Renal pelvis (tissue), 4 donors: ENCODE measurements around the gene CENPL. TPM values are rescaled to one million over a fixed set of nuclear protein-coding genes. Genes with fewer than 3 reads are reported as not detected.
"Not testable (repeated sequence)": the region's sequence is repeated elsewhere in the genome, so short reads cannot be mapped to it uniquely, and the experiment has no call there.

Experiments
- DNase-seq: peaks from one replicate; pipeline ENCODE4 v3.0.0-alpha.2; 2013
- polyA plus RNA-seq, 3 donors: library from polyadenylated mRNA; unstranded; fragments of 120-200 nt; gene quantifications; one replicate each; pipeline ENCODE4 v1.2.1, GENCODE V29; 2013; ENCODE audit not compliant: insufficient read length in 3 of 3

The CENPL gene
- polyA plus RNA-seq, 3 donors = 9.9 to 12.6 (median 11.3) TPM

DNA sequence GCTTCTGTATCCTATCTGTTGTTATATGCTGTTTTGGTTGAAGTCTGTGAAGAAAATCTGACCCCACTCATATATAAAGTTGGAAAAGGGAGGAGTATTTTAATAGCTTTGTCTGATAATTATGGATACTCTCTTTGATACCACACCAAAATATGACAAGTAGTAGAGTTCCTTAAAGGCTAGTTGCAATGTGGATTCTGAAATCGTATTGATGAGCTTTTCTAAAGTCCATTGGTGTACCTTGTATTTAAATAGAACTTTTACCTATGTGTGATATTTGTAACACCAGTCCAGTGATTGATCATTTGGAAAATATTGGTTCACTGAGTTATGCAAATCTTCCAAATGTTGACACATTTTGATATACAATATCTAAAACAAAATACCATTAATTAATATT, 35.4 kb upstream of the CENPL start:
- DNase-seq = no peak

DNA sequence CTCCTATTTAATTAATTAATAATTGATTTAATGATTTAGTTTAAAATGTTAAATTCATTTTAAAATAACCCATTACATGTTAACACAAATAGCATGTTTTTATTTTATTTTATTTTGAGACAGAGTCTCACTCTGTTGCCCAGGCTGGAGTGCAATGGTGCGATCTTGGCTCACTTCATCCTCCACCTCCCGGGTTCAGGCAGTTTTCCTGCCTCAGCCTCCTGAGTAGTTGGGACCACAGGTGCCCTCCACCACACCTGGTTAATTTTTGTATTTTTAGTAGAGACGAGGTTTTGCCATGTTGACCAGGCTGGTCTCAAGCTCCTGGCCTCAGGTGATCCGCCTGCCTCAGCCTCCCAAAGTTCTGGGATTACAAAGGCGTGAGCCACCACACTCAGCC, 34.9 kb upstream of the CENPL start:
- not testable (repeated sequence) for DNase-seq

DNA sequence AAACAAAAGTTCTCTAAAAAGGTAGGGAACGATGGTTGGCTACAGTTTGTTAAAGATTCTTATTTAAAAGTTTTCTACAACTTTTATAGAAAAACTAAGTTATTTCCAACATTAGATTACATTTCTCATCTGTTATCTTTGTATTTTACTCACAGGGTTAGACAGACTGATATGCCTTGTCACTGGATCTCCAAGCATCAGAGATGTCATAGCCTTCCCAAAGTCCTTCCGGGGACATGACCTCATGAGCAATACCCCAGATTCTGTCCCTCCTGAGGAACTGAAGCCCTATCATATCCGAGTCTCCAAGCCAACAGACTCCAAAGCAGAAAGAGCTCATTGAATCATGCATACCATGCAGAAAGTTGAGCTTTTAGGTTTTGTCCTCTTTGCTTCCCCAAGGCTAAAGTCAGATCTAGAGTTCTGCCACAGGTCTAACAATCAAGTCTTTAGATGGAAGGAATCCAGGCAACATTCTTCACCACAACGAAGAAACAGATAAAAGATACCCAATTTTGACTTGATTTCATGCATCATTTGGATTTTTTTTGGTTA, 32.8 kb upstream of the CENPL start:
- no peak for DNase-seq

DNA sequence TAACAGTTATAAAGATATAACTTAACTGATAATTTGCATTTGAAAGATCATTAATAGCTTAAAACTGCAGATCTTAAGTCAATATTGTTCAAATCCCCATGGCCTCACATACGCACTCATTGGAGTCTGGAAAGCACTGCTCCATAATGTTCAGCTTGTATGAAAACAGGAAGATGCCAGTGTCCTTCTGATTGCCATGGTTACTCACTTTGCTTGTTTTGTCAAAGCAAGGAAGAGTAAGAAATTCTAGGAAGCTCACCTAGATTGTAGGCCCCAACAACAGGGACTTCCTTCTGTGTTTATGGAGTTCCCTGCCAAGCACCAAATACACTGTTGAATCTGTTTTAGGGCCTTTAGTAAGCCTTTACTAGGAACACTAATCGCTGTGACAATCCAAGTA, 32.2 kb upstream of the CENPL start:
- DNase-seq = no peak

DNA sequence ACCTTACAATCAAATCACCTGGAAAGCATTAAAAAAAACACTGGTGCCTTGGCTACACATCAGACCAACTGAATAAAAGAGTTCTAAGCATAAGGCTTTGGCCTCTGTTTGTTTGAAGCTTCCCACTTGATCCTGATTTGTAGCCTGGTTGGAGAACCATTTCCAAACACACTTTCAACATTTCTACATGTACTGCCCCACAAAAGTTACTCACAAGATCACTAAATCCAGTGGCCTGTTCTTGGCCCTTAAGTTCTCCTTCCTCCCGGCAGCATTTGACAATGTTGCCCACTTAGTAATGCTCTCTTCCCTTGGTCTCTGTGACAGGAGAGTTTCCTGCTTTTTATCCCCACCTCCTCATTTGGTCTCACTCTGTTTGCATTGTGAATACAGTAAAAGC, 31.3 kb upstream of the CENPL start:
- DNase-seq = no peak

DNA sequence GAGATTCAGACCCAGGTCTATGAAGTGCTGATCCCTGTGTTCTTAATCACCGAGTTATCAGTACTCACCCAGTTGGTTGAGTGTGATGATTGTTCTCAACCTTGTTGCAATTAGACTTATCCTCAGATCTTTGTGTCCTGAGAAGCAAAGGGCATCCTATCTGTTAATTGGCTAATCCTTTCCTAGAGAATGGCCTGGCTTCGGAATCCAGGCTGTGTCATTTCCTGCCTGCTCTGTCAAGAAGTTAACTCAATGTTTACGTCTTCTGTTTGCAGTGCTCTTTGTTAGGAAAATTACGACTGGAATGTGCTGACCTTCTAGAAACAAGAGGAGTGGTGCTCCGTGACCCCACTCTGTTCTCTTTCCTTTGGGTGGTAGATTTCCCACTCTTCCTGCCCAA, 28.4 kb upstream of the CENPL start:
- DNase-seq = no peak

DNA sequence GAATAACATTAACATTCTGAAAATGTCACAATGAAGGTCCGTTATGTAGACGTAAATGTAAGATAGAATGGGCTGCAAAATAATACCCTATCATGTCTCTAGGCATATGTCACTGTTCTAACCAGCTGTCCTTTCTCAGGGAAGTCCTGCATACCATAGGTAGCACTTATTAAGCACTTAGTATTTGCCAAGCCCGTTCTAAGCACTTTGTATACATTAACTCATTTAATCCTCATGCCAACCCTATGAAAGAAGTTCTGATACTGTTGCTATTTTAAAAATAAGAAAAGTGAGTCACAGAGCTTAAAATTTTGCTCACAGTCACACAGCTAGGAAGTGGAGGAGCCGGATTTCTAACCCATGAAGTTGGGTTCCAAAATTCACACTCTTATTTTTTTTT, 27.4 kb upstream of the CENPL start:
- DNase-seq = no peak

DNA sequence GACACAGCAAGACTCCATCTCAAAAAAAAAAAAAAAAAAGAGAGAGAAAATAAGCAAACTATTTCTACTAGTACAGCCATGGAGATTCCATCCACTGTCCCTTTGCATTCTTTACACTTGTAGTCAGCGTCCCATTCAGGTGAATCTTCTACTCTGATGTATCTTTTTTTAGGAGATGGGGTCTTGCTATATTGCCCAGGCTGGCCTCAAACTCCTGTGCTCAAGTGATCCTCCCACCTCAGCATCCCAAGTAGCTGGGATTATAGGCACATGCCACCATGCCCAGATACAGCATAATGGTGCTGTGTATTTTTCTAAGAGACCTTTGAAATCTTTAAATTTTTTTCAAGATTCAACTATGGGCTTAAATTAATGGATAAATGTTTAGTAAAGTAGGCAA, 8.1 kb upstream of the CENPL start:
- no peak for DNase-seq

DNA sequence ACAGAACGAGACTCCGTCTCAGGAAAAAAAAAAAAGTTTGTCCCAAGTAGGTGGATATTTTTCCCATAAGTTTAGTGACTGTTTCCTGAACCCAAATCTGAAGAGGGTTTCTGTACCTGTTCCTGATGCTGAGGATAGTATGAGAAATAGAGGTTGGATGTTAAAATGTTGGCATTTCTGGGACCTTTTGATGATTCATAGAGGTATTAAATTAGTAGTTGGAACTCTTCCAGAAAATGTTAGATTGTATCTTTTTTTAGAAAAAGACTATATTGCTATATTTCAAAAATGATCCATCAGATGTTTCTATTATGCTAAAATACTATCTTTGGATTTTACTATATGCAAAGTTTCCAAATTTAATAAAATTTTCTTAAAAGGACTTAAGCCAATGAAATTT, 2.9 kb upstream of the CENPL start:
- DNase-seq = no peak

DNA sequence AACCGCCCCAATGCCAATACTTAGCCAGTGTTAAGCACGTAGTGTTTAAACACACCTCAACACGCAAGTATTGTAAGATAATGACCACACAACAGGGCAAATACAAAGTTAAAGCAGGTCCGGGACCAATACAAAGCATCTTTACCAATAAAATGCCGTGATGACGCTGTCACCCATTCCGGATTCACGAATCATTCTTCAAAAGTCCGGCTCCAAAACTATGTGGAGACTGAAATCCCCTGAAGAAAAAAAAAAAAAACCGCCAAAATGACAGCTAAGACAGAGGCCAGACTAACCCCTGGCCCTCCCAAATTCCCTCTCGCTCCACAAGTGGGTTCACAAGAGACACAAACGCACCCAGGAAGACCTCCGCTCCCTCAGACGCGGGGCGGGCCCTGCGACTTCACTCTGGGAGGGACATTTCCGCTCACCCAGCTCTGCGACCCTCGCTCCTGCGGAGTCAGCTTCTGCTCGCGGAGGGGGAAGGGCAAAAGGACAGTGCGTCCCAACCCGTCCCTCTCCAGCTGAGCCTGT, 835 bp downstream of the CENPL start:
- no peak for DNase-seq

DNA sequence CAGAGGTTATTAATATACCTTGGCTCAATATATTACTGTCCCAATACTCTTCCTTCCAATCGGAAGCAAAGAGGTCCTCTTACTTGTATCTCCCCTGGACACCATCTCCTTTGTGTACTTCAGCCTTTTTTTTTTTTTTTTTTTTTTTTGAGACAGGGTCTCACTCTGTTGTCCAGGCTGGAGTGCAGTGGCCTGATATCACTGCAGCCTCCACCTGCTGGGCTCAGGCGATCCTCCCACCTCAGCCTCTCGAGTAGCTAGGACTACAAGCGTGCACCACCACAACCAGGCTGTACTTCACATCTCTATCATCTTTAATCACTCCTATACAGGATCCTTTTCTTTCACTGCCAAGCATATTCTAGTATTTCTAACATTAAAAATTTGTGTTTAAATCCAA, 3.0 kb downstream of the CENPL start:
- DNase-seq = no peak

DNA sequence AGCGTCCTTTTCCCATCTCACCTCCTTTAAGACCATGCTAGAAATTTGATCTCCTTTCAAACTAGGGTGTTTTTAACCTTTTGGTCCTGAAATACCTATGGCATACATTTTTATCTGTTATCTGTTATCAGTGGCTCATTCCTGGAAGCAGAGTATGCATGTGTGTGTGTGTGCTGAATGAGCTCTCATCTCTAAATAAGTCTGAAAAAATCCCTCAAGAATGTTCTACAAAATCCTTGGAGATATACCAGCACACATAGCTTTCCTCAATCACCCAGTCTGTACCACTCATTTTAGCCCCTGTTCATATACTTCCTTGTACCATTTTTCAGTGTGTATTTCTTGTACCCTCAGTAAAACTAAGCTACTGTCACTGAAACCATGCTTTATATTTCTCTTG, 6.2 kb downstream of the CENPL start:
- no peak for DNase-seq

DNA sequence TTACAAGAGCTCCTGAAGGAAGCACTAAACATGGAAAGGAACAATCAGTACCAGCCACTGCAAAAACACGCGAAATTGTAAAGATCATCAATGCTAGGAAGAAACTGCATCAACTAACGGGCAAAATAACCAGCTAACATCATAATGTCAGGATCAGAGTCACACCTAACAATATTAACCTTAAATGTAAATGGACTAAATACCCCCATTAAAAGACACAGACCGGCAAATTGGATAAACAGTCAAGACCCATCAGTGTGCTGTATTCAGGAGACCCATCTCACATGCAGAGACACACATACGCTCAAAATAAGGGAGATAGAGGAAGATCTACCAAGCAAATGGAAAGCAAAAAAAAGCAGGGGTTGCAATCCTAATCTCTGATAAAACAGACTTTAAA, 11.0 kb downstream of the CENPL start:
- DNase-seq = not testable (repeated sequence)

DNA sequence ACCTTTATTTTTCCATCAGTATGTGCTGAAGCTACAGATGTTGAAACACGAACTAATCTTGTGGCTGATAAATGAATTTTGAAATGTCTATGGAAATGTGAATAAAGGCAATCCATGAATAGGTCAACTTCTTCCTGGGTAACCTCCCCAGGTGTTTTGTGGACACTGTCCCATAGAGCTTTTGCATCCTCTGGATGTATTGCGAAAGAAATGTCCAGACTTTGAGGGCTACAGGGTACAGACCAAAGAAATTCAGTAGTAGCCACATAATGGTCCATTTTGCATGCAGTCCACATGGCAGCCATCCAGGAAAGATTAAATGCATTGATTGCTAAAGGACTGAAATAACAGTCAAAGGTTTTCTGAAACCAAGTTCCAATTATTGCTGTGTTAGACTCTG, 21.7 kb downstream of the CENPL start:
- no peak for DNase-seq

DNA sequence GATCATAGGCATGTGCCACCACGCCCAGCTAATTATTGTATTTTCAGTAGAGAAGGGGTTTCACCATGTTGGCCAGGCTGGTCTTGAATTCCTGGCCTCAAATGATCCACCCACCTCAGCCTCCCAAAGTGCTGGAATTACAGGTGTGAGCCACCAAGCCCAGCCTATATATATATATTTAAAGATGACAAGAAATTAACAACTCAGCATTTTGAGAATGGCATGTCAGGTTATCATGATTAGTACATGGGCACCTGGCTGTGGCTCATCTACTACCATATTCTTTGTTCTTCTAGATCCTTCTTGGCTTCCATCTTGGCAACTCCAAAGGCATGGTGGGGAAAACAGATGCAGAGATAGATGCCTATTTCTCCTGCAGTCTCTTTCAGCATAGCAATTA, 24.7 kb downstream of the CENPL start:
- not testable (repeated sequence) for DNase-seq

DNA sequence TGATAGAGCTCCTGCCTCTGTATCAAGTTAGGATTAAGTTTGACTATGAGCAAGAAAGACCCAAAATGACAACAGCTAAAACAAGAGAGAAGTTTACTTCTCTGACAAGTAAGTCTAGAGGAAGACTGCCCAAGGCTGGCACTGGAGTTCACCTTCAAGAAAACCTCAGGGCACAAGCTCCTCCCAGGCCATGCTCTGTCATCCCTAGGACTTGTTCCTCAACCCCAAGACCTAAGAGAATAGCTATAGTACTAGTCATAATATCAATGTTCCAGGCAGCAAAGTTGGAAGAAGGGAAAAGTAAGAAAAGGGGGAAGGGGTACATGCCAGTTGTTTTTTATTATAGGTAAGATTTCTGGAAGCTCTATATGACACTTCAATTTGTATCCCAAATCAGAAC, 26.6 kb downstream of the CENPL start:
- DNase-seq = no peak

DNA sequence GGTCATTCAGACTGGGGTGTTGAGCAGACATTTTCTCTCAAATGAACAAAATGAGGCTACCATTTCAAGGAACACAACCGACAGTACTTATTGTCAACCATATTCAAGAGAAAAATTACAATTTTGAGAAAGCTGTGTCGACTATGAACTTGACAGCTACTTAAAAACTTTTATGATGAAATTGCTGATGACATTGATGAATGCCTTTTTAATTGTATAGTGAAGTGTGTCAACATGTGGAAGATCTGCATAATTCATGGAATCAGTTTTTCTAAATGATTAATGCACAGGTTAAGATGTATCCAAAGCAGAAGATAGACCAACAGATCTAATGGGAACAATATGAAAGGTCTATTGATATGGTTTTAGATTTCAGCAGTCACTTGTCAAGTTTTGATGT, 34.8 kb downstream of the CENPL start:
- DNase-seq = no peak

DNA sequence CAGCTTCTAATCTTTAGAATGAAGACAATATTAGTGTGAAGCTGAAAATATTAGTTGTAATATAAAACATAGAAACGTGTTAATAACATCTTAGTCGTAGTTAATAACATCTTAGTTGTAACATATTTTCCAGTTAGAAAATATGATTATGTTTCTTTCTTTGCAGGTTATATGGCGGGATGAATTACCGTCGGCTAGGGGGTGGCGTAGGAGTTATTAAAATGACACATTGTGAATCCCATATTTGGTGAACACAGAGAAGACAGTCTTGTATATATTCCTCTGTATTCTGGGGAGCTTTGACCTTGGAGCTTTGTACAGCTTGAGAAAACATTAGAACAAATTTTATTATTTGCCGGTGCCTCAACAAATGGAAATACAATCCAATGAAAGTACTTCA, 39.7 kb downstream of the CENPL start:
- no peak for DNase-seq

DNA sequence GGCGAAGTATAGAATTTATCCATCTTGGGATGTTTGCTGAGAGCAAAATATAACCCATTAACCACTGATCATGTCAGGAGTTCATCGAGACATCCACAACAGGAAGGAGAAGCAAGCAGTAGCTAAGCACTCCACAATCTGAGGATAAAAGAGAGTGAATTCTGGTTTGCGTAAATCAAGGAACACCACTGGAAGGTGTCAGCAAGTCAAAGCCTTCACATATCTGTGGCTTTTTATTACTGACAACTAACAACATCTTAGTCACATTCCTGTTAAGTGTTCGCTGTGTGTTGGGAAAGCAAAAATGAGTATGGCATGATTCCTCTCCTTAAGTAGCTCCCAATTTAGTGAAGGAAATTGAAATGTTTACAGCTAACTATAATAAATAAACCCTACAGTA, 44.7 kb downstream of the CENPL start:
- no peak for DNase-seq

DNA sequence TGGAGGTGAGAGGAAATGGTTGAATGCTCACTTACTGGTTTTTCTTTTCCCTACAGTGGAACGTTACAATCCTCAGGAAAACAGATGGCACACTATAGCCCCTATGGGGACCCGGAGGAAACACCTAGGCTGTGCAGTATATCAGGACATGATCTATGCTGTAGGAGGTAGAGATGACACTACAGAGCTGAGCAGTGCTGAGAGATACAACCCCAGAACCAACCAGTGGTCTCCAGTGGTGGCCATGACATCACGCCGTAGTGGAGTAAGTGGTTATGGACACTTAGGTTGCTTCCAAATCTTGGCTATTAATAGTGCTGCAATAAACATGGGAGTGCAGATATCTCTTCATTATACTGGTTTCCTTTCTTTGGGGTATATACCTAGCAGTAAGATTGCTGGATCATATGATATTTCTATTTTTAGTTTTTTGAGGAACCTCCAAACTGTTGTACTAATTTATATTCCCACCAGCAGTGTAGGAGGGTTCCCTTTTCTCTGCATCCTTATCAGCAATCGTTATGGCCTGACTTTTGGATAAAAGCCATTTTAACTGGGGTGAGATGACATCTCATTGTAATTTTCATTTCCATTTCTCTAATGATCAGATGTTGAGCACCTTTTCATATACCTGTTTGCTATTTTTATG, 49.0 kb downstream of the CENPL start:
- no peak for DNase-seq

DNA sequence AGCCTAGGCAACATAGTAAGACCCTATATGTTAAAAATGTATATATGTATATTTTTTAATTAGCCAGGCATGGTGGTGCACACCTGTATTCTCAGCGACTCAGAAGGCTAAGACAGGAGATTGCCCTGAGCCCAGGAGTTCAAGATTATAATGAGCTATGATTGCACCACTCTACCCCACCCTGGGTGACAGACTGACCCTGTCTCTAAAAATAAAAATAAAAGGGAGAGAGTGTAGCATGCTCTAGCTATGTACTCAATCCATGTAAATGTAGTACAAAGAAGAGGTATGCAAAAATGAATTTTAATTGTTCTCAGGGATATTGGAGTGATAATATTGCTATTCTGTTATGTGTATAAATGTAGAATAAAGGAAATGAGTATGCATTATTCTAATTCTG, 53.1 kb downstream of the CENPL start:
- DNase-seq = no peak

DNA sequence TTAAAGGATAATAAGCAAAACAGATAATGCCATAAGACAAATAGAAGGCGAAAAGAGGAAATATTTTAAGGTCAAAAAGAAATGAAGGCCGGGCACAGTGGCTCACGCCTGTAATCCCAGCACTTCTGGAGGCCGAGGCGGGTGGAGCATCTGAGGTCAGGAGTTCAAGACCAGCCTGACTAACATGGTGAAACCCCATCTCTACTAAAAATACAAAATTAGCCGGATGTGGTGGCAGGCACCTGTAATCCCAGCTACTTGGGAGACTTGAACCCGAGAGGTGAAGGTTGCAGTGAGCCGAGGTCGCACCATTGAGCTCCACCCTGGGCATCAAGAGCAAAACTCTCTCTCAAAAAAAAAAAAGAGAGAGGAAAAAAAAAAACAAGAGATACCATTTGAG, 54.4 kb downstream of the CENPL start:
- not testable (repeated sequence) for DNase-seq

DNA sequence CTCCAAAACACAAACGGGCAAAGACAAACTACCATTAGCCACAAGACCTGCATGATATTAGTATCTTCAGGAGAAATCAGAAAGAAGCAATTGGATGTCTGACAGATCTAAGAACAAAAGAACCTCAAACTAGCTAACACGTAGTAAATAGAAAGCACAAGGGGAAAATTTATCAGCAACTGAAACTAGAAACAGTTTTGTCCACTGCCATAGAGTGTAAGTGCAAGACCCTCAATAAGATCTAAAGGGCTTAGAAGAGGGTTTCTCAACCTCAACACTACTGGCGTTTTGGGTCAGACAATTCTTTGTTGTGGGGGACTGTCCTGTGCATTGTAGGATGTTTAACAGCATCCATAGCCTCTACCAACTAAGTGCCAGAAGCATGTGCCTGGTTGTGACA, 55.9 kb downstream of the CENPL start:
- DNase-seq = no peak

DNA sequence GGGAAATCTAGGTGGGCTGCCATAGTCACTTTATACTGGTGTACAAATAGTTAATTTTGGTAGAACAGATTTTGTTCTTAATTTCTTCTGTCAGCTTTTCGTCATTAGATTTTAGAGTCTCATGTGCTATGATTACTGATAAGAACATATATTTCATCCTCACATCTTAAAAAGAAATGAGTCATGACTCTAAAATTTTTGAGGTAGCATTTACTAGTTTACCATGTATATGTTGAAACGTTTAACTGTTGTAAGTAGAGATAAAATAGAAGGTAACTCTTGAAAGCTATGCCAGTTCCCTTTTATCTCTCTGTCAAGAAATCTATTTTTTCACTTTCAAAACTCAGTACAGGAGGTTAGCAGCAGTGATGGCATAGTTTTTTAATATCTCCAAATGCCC, 56.5 kb downstream of the CENPL start:
- DNase-seq = no peak
